PC-3 (cell line): Measurements from ENCODE around the gene ABCA12. TPM values are rescaled to one million over a fixed set of nuclear protein-coding genes. Genes with fewer than 3 reads are reported as not detected.
A peak's percentile ranks its signal among the peaks of the same experiment; 100 is the strongest.

Experiments used
- ATAC-seq: fragments of 200-7000 bp; cut with Tn5 transposase; 2 replicates; pipeline ENCODE4 v1.9.1; 2020; ENCODE audit warnings: mild to moderate bottlenecking, moderate library complexity
- BruUV-seq: library from RNA; stranded (reverse); fragments of 400-500 nt; replicated peaks from 2 replicates; lab custom pipeline; 2021; lab: Mats Ljungman, UMichigan
- CTCF ChIA-PET: fragments of 300-600 bp; sonication (Branson Sonifier 250); formaldehyde crosslinking; loops from one replicate; lab custom pipeline; 2022; ENCODE audit warnings: antibody characterized with exemption; lab: Charles Lee
- POLR2A ChIA-PET: fragments of 300-600 bp; sonication (Branson Sonifier 250); formaldehyde crosslinking; loops from one replicate; lab custom pipeline; 2022; ENCODE audit warnings: antibody characterized with exemption; ENCODE audit not compliant: unreplicated experiment; lab: Charles Lee
- DNase-seq: peaks from one replicate; pipeline ENCODE4 v3.0.0-alpha.2; 2015
- H2AFZ ChIP-seq: fragments of 300-600 bp; sonication (generic); 2 replicates; pipeline ENCODE4 v1.6.0; 2016; ENCODE audit warnings: antibody characterized with exemption, low read length
- H3F3A ChIP-seq: fragments of 300-600 bp; sonication (generic); one replicate; pipeline ENCODE4 v1.6.0; 2017; ENCODE audit warnings: antibody characterized with exemption, low read length, control low read depth, mild to moderate bottlenecking; ENCODE audit not compliant: unreplicated experiment
- H3K27ac ChIP-seq: fragments of 300-600 bp; sonication (generic); 2 replicates; pipeline ENCODE4 v1.5.1; 2016; ENCODE audit warnings: mild to moderate bottlenecking, low read length
- H3K27me3 ChIP-seq: fragments of 300-600 bp; sonication (generic); 2 replicates; pipeline ENCODE4 v1.6.1; 2016; ENCODE audit warnings: low read length, mixed read lengths
- H3K36me3 ChIP-seq: fragments of 300-600 bp; sonication (generic); 2 replicates; pipeline ENCODE4 v1.6.1; 2016; ENCODE audit warnings: low read depth, mixed run types, low read length, mixed read lengths
- H3K4me1 ChIP-seq: fragments of 300-600 bp; sonication (generic); 2 replicates; pipeline ENCODE4 v1.5.1; 2016; ENCODE audit warnings: low read length; ENCODE audit not compliant: insufficient read depth
- H3K4me2 ChIP-seq: fragments of 300-600 bp; sonication (generic); 2 replicates; pipeline ENCODE4 v1.6.0; 2016; ENCODE audit warnings: low read length
- H3K4me3 ChIP-seq: fragments of 300-600 bp; sonication (generic); 2 replicates; pipeline ENCODE4 v1.5.1; 2016; ENCODE audit warnings: mild to moderate bottlenecking, low read length, mixed read lengths
- H3K79me2 ChIP-seq: fragments of 300-600 bp; sonication (generic); 2 replicates; pipeline ENCODE4 v1.6.1; 2017; ENCODE audit warnings: low read length, mixed read lengths
- H3K9ac ChIP-seq: fragments of 300-600 bp; sonication (generic); 2 replicates; pipeline ENCODE4 v1.6.0; 2016; ENCODE audit warnings: mild to moderate bottlenecking, low read length
- H3K9me2 ChIP-seq: fragments of 300-600 bp; sonication (generic); replicated peaks from 2 replicates; pipeline ENCODE4 v1.6.1; 2016; ENCODE audit warnings: mixed run types, low read length, mixed read lengths
- H3K9me3 ChIP-seq: fragments of 300-600 bp; sonication (generic); 2 replicates; pipeline ENCODE4 v1.6.1; 2016; ENCODE audit warnings: low read length, mixed read lengths
- H4K20me1 ChIP-seq: fragments of 300-600 bp; sonication (generic); 2 replicates; pipeline ENCODE4 v1.6.1; 2016; ENCODE audit warnings: low read length, mixed read lengths
- EZH2 ChIP-seq: fragments of 300-600 bp; sonication (generic); IDR thresholded peaks from one replicate; pipeline ENCODE4 v1.6.1; 2017; ENCODE audit warnings: antibody characterized with exemption, mild to moderate bottlenecking, low read length; ENCODE audit not compliant: unreplicated experiment
- EZH2phosphoT487 ChIP-seq: fragments of 300-600 bp; sonication (generic); IDR thresholded peaks from 2 replicates; pipeline ENCODE4 v1.6.1; 2018; ENCODE audit warnings: mild to moderate bottlenecking, antibody characterized with exemption, low read length, borderline replicate concordance
- intact Hi-C: fragments of 100-400 bp; cut with micrococcal nuclease; formaldehyde crosslinking; loops from 2 replicates; pipeline ENCODE4 v1.9.0; 2023
- total RNA-seq: library from RNA; depleted of rRNA; stranded (reverse); fragments of >200 nt; gene quantifications from 2 replicates; pipeline ENCODE4 v1.2.3, GENCODE V29; 2014
- TF ChIP-seq, protein P1 (sequence below): fragments of 300-600 bp; sonication (generic); conservative IDR thresholded peaks from 2 replicates; pipeline ENCODE4 v1.5.1; 2017; ENCODE audit warnings: antibody characterized with exemption, low read depth, mild to moderate bottlenecking, low read length

ABCA12 gene
- total RNA-seq, 1 experiment from 2014 or later: not detected

DNA sequence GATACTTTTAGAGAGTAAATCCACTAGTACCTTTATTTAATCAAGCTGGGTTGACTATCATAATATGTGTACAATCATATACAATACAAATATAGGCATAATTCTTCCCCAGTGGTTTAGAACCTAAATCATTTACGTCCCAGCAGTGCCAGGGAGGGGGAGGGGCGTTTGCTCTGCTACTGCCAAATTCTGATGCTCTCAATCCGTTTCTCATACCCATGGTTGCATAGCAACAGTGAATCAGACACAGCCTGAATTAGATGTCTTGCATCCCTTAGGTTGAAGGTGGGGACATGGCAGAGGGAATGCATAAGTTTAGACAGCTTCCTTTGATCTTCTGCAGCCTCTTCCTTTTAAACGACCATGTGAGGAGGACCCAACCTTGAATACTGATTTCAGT lies 135.4 kb downstream of the ABCA12 start:
- no peak overlapping the region for H3K4me3 ChIP-seq
- H3K27me3 ChIP-seq: no peaks in the 10 kb centered on the region
- H3K9me3 ChIP-seq: no peaks in the 10 kb centered on the region
- no peaks in the 10 kb centered on the region for H3K36me3 ChIP-seq
- no peak overlapping the region for H3K9ac ChIP-seq
- H3K79me2 ChIP-seq: no peaks in the 10 kb centered on the region
- no peak overlapping the region for H3K27ac ChIP-seq
- ChIA-PET POLR2A (interaction anchor here (0.6 kb wide), 1 partner anchor 424 kb away, joined by 6 read pairs; no protein-coding TSS in a partner anchor), CTCF (no interaction called here)
- H3K4me1 ChIP-seq: peaks cover 5% of the 10 kb centered on the region; the same call in 1 of the 2 replicates
- peak; percentile 44 for DNase-seq
- H4K20me1 ChIP-seq: no peaks in the 10 kb centered on the region
- TF ChIP-seq, protein P1, sequence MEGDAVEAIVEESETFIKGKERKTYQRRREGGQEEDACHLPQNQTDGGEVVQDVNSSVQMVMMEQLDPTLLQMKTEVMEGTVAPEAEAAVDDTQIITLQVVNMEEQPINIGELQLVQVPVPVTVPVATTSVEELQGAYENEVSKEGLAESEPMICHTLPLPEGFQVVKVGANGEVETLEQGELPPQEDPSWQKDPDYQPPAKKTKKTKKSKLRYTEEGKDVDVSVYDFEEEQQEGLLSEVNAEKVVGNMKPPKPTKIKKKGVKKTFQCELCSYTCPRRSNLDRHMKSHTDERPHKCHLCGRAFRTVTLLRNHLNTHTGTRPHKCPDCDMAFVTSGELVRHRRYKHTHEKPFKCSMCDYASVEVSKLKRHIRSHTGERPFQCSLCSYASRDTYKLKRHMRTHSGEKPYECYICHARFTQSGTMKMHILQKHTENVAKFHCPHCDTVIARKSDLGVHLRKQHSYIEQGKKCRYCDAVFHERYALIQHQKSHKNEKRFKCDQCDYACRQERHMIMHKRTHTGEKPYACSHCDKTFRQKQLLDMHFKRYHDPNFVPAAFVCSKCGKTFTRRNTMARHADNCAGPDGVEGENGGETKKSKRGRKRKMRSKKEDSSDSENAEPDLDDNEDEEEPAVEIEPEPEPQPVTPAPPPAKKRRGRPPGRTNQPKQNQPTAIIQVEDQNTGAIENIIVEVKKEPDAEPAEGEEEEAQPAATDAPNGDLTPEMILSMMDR: no peak
- TF ChIP-seq EZH2 (no peak), EZH2phosphoT487 (no peak)
- H3K4me2 ChIP-seq: peak overlapping the region; percentile 22; the same call in 1 of the 2 replicates
- BruUV-seq: no TSS peak
- no peaks in the 10 kb centered on the region for H3F3A ChIP-seq
- ATAC-seq: peak; percentile 50
- H2AFZ ChIP-seq: no peak overlapping the region
- H3K9me2 ChIP-seq: no peaks in the 10 kb centered on the region
- intact Hi-C loops: loop anchor here (5.0 kb wide), 2 partner anchors 264 to 1196 kb away; no protein-coding TSS in a partner anchor

DNA sequence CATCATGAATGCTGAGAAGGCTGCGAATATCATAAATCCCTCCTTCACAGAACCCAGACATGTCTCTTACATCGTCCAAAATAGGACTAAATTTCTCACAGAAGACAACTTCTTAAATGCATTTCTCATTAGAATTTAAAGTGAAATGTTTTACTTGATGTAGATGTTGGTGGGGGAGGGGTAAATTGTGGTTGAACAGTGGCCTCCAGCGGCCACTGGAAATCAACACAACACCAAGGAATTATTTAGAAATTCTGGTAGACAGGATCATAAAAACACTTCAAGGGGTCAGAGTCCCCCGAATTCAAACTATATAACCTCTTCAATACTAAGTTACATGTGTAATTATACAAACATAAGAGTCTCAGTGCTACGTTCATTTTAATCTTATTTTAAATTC lies 135.9 kb downstream of the ABCA12 start:
- no TSS peak for BruUV-seq
- no peak overlapping the region for H2AFZ ChIP-seq
- intact Hi-C loops: loop anchor here (5.0 kb wide), 2 partner anchors 265 to 1195 kb away; no protein-coding TSS in a partner anchor
- no peaks in the 10 kb centered on the region for H3F3A ChIP-seq
- H3K4me3 ChIP-seq: no peak overlapping the region
- no peak overlapping the region for H3K9ac ChIP-seq
- no peak overlapping the region for H3K27ac ChIP-seq
- ChIA-PET CTCF (no interaction called here), POLR2A (interaction anchor here (0.6 kb wide), 1 partner anchor 423 kb away, joined by 6 read pairs; no protein-coding TSS in a partner anchor)
- DNase-seq (peak; percentile 59), ATAC-seq (peak; percentile 76)
- no peaks in the 10 kb centered on the region for H4K20me1 ChIP-seq
- H3K27me3 ChIP-seq: no peaks in the 10 kb centered on the region
- H3K9me3 ChIP-seq: no peaks in the 10 kb centered on the region
- TF ChIP-seq, protein P1: peak; percentile 85
- TF ChIP-seq EZH2: no peak
- H3K9me2 ChIP-seq: no peaks in the 10 kb centered on the region
- peaks cover 5% of the 10 kb centered on the region; the same call in 1 of the 2 replicates for H3K4me1 ChIP-seq
- H3K36me3 ChIP-seq: no peaks in the 10 kb centered on the region
- no peaks in the 10 kb centered on the region for H3K79me2 ChIP-seq
- peak overlapping the region; percentile 22 for H3K4me2 ChIP-seq

DNA sequence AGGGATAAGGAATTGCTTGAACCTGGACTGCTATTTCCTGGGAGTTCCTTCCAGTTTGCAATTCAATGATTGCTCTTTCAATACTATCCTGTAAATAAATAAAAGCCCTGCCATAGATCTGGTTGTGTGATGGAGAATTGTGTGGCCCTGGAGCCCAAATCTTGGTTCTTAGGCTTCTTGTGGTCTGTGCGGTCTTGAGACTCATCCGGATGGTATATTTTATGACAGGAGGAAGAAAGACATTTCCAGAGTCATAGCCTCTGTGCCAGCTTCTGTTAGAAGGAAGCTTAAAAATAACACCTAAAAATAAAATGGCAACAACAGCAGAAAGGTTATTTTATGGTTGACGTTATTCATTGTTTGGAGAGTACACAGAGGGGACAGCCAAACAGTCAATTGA lies 137.7 kb downstream of the ABCA12 start:
- no peaks in the 10 kb centered on the region for H3K9me2 ChIP-seq
- TF ChIP-seq, protein P1: no peak
- no peak for TF ChIP-seq EZH2
- TF ChIP-seq EZH2phosphoT487: no peak
- H2AFZ ChIP-seq: no peak overlapping the region
- no peaks in the 10 kb centered on the region for H3K79me2 ChIP-seq
- no peak overlapping the region for H3K4me2 ChIP-seq
- no peaks in the 10 kb centered on the region for H3K9me3 ChIP-seq
- no peaks in the 10 kb centered on the region for H3K36me3 ChIP-seq
- DNase-seq (no peak), ATAC-seq (no peak)
- H3F3A ChIP-seq: no peaks in the 10 kb centered on the region
- H3K4me3 ChIP-seq: no peak overlapping the region
- peaks cover 5% of the 10 kb centered on the region; the same call in 1 of the 2 replicates for H3K4me1 ChIP-seq
- CTCF ChIA-PET: no interaction called here
- H3K27me3 ChIP-seq: no peaks in the 10 kb centered on the region
- BruUV-seq: no TSS peak
- H4K20me1 ChIP-seq: no peaks in the 10 kb centered on the region
- POLR2A ChIA-PET: interaction anchor here (0.6 kb wide), 1 partner anchor 65 kb away, joined by 3 read pairs; no protein-coding TSS in a partner anchor
- H3K9ac ChIP-seq: no peak overlapping the region
- H3K27ac ChIP-seq: no peak overlapping the region
- intact Hi-C loops: loop anchor here (5.0 kb wide), 2 partner anchors 267 to 1193 kb away; no protein-coding TSS in a partner anchor
